K562 (cell line): Measurements from ENCODE around the gene FAM219A. TPM values are rescaled to one million over a fixed set of nuclear protein-coding genes. Genes with fewer than 3 reads are reported as not detected.

ENCODE experiments used
- ATAC-seq: fragments of 200-7000 bp; cut with Tn5 transposase; 3 replicates; pipeline ENCODE4 v1.9.1; 2020; ENCODE audit warnings: moderate library complexity
- BruUV-seq: library from RNA; stranded (reverse); fragments of 400-500 nt; replicated peaks from 2 replicates; lab custom pipeline; 2021; lab: Mats Ljungman, UMichigan
- CTCF ChIA-PET: fragments of 300-600 bp; formaldehyde crosslinking; extraction: SDS; loops from one replicate; lab custom pipeline; 2021; ENCODE audit warnings: low intra/inter-chr PET ratio; lab: Yijun Ruan, JAX
- POLR2A ChIA-PET: fragments of 300-600, 350-650 bp; sonication (Branson Sonifier 250); formaldehyde crosslinking; extraction: SDS; loops from one replicate; lab custom pipeline; 2021; ENCODE audit warnings: antibody characterized with exemption, inconsistent platforms; lab: Yijun Ruan, JAX
- DNase-seq, 4 experiments: peaks; one replicate each; pipeline versions ENCODE4 v3.0.0 to v3.0.0-alpha.2; 2011 to 2018; ENCODE audit warnings: low spot score in 3 of 4, mixed read lengths in 3 of 4; ENCODE audit errors: extremely low read depth in 1 of 4
- FAIRE-seq: peaks from 2 replicates; lab custom pipeline; 2011; peaks lifted over from hg19 to GRCh38; lab: Jason Lieb, UNC
- H2AFZ ChIP-seq: 2 replicates; pipeline ENCODE4 v1.6.0; 2011; ENCODE audit warnings: low read depth, low read length, control low read depth, inconsistent platforms
- H3K27ac ChIP-seq: fragments of 200-600 bp; 3 replicates; pipeline ENCODE4 v1.8.0; 2011; ENCODE audit warnings: low read depth, mild to moderate bottlenecking, control low read depth, inconsistent platforms, low read length, moderate library complexity, mixed read lengths; ENCODE audit errors: extremely low read depth
- H3K27me3 ChIP-seq, 2 experiments: fragments of 300-600 bp in 1 of 2; 2 replicates in 1 of 2; 3 replicates in 1 of 2; pipeline versions ENCODE4 v1.6.0 to v1.8.0; 2011; ENCODE audit warnings: inconsistent platforms in 2 of 2, low read length in 2 of 2, mild to moderate bottlenecking in 1 of 2, mixed read lengths in 1 of 2, moderate library complexity in 1 of 2; ENCODE audit not compliant: control insufficient read depth in 2 of 2, insufficient read depth in 2 of 2
- H3K36me3 ChIP-seq: fragments of 300-600 bp; 3 replicates; pipeline ENCODE4 v1.8.0; 2011; ENCODE audit warnings: mild to moderate bottlenecking, low read length, inconsistent platforms; ENCODE audit not compliant: control insufficient read depth, insufficient read depth
- H3K4me1 ChIP-seq, 2 experiments: fragments of 200-600 bp in 1 of 2; replicated peaks in 1 of 2; 2 replicates in 1 of 2; 3 replicates in 1 of 2; pipeline versions ENCODE4 v1.5.1 to v1.8.0; 2011; ENCODE audit warnings: inconsistent platforms in 2 of 2, low read length in 2 of 2, mild to moderate bottlenecking in 1 of 2, mixed read lengths in 1 of 2, moderate library complexity in 1 of 2; ENCODE audit not compliant: control insufficient read depth in 2 of 2, insufficient read depth in 2 of 2
- H3K4me2 ChIP-seq: 2 replicates; pipeline ENCODE4 v1.6.1; 2011; ENCODE audit warnings: low read length, control low read depth, inconsistent platforms, mixed read lengths; ENCODE audit not compliant: insufficient read depth
- H3K4me3 ChIP-seq: fragments of 200-600 bp; sonication (generic), shearing (Covaris generic); 2 replicates; pipeline ENCODE4 v1.5.1; 2016; ENCODE audit warnings: control low read depth, inconsistent platforms
- H3K79me2 ChIP-seq: fragments of 200-600 bp; 3 replicates; pipeline ENCODE4 v1.8.0; 2011; ENCODE audit warnings: low read length, inconsistent platforms; ENCODE audit not compliant: control insufficient read depth, insufficient read depth
- H3K9ac ChIP-seq, 2 experiments: 2 replicates each; pipeline versions ENCODE4 v1.6.0 to v1.6.1; 2011; ENCODE audit warnings: low read depth in 2 of 2, low read length in 2 of 2, control low read depth in 1 of 2, inconsistent platforms in 1 of 2, mild to moderate bottlenecking in 1 of 2, mixed read lengths in 1 of 2; ENCODE audit not compliant: insufficient read depth in 1 of 2
- H3K9me1 ChIP-seq: one replicate; pipeline ENCODE4 v1.6.0; 2011; ENCODE audit warnings: inconsistent platforms, mild to moderate bottlenecking, low read length, moderate library complexity; ENCODE audit not compliant: control insufficient read depth, insufficient read depth
- H3K9me3 ChIP-seq: replicated peaks from 2 replicates; pipeline ENCODE4 v1.5.1; 2011; ENCODE audit warnings: low read depth, low read length, inconsistent platforms; ENCODE audit not compliant: control insufficient read depth, insufficient read depth
- H4K20me1 ChIP-seq: replicated peaks from 2 replicates; pipeline ENCODE4 v1.6.1; 2011; ENCODE audit warnings: low read length, inconsistent platforms, mixed read lengths; ENCODE audit not compliant: control insufficient read depth, insufficient read depth
- BCLAF1 ChIP-seq, 2 experiments: fragments of 450-650 bp in 1 of 2; IDR thresholded peaks; 2 replicates each; pipeline ENCODE4 v1.6.1; 2011 to 2017; ENCODE audit warnings: low read depth in 2 of 2, antibody characterized with exemption in 1 of 2, borderline replicate concordance in 1 of 2, low read length in 1 of 2, mild to moderate bottlenecking in 1 of 2, mixed read lengths in 1 of 2; ENCODE audit not compliant: control insufficient read depth in 1 of 2
- CC2D1A ChIP-seq: fragments of 450-650 bp; IDR thresholded peaks from 2 replicates; pipeline ENCODE4 v1.6.1; 2017; ENCODE audit warnings: mild to moderate bottlenecking
- CTBP1 ChIP-seq: fragments of 450-650 bp; IDR thresholded peaks from 2 replicates; pipeline ENCODE4 v1.6.1; 2016; ENCODE audit warnings: borderline replicate concordance
- EGR1 ChIP-seq: fragments of 450-650 bp; conservative IDR thresholded peaks from 2 replicates; pipeline ENCODE4 v1.6.1; 2017; ENCODE audit warnings: mild to moderate bottlenecking
- GATAD2B ChIP-seq: fragments of 450-650 bp; IDR thresholded peaks from 2 replicates; pipeline ENCODE4 v1.6.1; 2017; ENCODE audit warnings: mild to moderate bottlenecking, borderline replicate concordance
- NEUROD1 ChIP-seq: fragments of 150-350 bp; IDR thresholded peaks from 2 replicates; pipeline ENCODE4 v1.6.1; 2014; ENCODE audit warnings: borderline replicate concordance, low read length, low read depth; ENCODE audit not compliant: partially characterized antibody
- PHB ChIP-seq: fragments of 250-450 bp; sonication (Bioruptor Pico); IDR thresholded peaks from 2 replicates; pipeline ENCODE4 v1.5.0; 2021
- SPI1 ChIP-seq: IDR thresholded peaks from 2 replicates; pipeline ENCODE4 v1.6.1; 2011; ENCODE audit warnings: low read depth, low read length, control low read depth, borderline replicate concordance
- SREBF1 ChIP-seq: fragments of 150-350 bp; IDR thresholded peaks from 2 replicates; pipeline ENCODE4 v1.6.1; 2014; ENCODE audit warnings: antibody characterized with exemption, low read depth, low read length, borderline replicate concordance
- TAL1 ChIP-seq: fragments of 450-650 bp; IDR thresholded peaks from 2 replicates; pipeline ENCODE4 v1.6.1; 2016; ENCODE audit warnings: mild to moderate bottlenecking
- ZBTB26 ChIP-seq: fragments of 450-650 bp; formaldehyde crosslinking; IDR thresholded peaks from 2 replicates; pipeline ENCODE4 v1.4.0; 2022; ENCODE audit warnings: missing genetic modification characterization
- ZNF134 ChIP-seq: fragments of 250-450 bp; sonication (Bioruptor Pico); conservative IDR thresholded peaks from 2 replicates; pipeline ENCODE4 v1.4.0; 2020
- ZNF699 ChIP-seq: fragments of 250-450 bp; sonication (Bioruptor Pico); IDR thresholded peaks from 2 replicates; pipeline ENCODE4 v1.8.0; 2021; ENCODE audit warnings: mild to moderate bottlenecking, moderate library complexity; ENCODE audit not compliant: insufficient replicate concordance
- WGBS: fragments of 100-300 bp; shearing (Covaris generic); methylation state at CpG from one replicate; pipeline ENCODE4 v1.1.6; 2016; ENCODE audit warnings: low coverage, mixed read lengths; ENCODE audit not compliant: insufficient coverage; ENCODE audit errors: missing lambda C conversion rate; 5-methylcytosine and 5-hydroxymethylcytosine counted together
- in situ Hi-C: fragments of 300-500 bp; cut with MboI; formaldehyde crosslinking; loops from 4 replicates; pipeline ENCODE4 v1.15.0; 2018; ENCODE audit warnings: inconsistent platforms, mixed read lengths
- intact Hi-C: fragments of 100-400 bp; cut with micrococcal nuclease; formaldehyde crosslinking; loops from 2 replicates; pipeline ENCODE4 v1.14.2; 2022
- polyA plus RNA-seq, 8 experiments: library from polyadenylated mRNA; depleted of rRNA in 4 of 8; stranded (reverse) in 5 of 8; unstranded in 3 of 8; fragments of >200 nt; fragmentation: Nextera tagmentation in 2 of 8; fragmentation: Illumina TruSeq in 1 of 8; extraction: Ambion mirVana in 2 of 8; extraction: Trizol in 1 of 8; gene quantifications; 2 replicates each; pipeline versions ENCODE4 v1.2.1 to v1.2.3, GENCODE V29; 2011 to 2014; ENCODE audit warnings: inconsistent platforms in 1 of 8, missing spikeins in 1 of 8
- total RNA-seq, 7 experiments: library from RNA; depleted of rRNA in 6 of 7; stranded (reverse); fragments of >200 nt in 6 of 7; fragmentation: Illumina TruSeq in 2 of 7; extraction: Trizol in 2 of 7; gene quantifications; 2 replicates each; pipeline versions ENCODE4 v1.2.1 to v1.2.3, GENCODE V29; 2011 to 2021; ENCODE audit warnings: low replicate concordance in 1 of 7
- TF ChIP-seq, protein P1 (sequence below): IDR thresholded peaks from 2 replicates; pipeline ENCODE4 v1.6.1; 2014; ENCODE audit warnings: antibody characterized with exemption
- TF ChIP-seq, protein P2 (sequence below): fragments of 450-650 bp; formaldehyde crosslinking; IDR thresholded peaks from 2 replicates; pipeline ENCODE4 v1.4.0; 2020; ENCODE audit warnings: mild to moderate bottlenecking

Gene FAM219A
- total and polyA plus RNA-seq, 9 of the 15 experiments (the other 6 are each of a cell fraction or from before 2014, with no cell fraction given) = 0.63 to 8.6 (median 2.9) TPM

DNA sequence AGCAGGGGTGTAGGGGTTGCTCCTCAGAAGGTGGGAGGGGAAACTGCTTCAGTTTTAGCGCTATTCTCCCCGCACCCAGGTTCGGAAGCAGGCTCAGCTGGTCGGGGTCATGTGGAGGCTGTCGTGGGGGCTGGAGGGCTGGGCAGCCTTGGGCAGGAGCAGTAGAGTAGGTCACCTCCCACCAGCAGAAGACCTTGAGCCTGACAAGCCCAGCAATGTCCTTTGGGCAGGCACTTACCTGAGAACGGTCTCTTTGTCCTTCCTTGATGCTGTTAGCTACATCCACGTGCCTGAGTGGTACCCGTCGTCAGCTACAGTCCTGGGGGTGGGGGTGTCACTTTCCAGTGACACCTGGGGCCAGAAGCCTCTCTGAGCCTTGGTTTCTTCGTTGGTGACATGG lies 44.1 kb upstream of the FAM219A start:
- POLR2A ChIA-PET = no interaction called here
- no peak for TF ChIP-seq CC2D1A
- TF ChIP-seq SPI1 = no peak
- TF ChIP-seq EGR1 = no peak
- TF ChIP-seq, protein P1, sequence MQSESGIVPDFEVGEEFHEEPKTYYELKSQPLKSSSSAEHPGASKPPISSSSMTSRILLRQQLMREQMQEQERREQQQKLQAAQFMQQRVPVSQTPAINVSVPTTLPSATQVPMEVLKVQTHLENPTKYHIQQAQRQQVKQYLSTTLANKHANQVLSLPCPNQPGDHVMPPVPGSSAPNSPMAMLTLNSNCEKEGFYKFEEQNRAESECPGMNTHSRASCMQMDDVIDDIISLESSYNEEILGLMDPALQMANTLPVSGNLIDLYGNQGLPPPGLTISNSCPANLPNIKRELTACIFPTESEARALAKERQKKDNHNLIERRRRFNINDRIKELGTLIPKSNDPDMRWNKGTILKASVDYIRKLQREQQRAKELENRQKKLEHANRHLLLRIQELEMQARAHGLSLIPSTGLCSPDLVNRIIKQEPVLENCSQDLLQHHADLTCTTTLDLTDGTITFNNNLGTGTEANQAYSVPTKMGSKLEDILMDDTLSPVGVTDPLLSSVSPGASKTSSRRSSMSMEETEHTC = no peak
- no peak for TF ChIP-seq ZNF134 (CRISPR knock-in tag)
- TF ChIP-seq BCLAF1 (IDR thresholded peaks at IDR 0.05; ENCODE audit: borderline replicate concordance in 1 of 2, control insufficient read depth in 1 of 2, low read depth in 2 of 2, low read length in 1 of 2) = no peak
- TF ChIP-seq ZBTB26 (CRISPR knock-in tag) = no peak
- TF ChIP-seq PHB (CRISPR knock-in tag) = no peak
- TF ChIP-seq, protein P2, sequence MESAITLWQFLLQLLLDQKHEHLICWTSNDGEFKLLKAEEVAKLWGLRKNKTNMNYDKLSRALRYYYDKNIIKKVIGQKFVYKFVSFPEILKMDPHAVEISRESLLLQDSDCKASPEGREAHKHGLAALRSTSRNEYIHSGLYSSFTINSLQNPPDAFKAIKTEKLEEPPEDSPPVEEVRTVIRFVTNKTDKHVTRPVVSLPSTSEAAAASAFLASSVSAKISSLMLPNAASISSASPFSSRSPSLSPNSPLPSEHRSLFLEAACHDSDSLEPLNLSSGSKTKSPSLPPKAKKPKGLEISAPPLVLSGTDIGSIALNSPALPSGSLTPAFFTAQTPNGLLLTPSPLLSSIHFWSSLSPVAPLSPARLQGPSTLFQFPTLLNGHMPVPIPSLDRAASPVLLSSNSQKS = no peak
- no peak for TF ChIP-seq NEUROD1
- no peak for TF ChIP-seq CTBP1
- TF ChIP-seq ZNF699 (CRISPR knock-in tag) = no peak
- TF ChIP-seq SREBF1 = no peak
- TF ChIP-seq GATAD2B = no peak
- TF ChIP-seq TAL1 = no peak

More for the DNA sequence above, 44.1 kb upstream of the FAM219A start:
- Histone ChIP-seq H3K27me3 (peaks cover 0 to 4% of the 10 kb centered on the region in 2 experiments; a peak in 1 of 5 replicates), H3K4me2 (no peak overlapping the region), H3K9me1 (no peaks in the 10 kb centered on the region), H3K4me1 (no peaks in the 10 kb centered on the region), H3K9me3 (no peaks in the 10 kb centered on the region), H4K20me1 (no peaks in the 10 kb centered on the region), H2AFZ (no peak overlapping the region), H3K36me3 (no peaks in the 10 kb centered on the region), H3K9ac (no peak overlapping the region), H3K4me3 (no peak overlapping the region), H3K79me2 (no peaks in the 10 kb centered on the region), H3K27ac (no peak overlapping the region)
- in situ Hi-C loops (no loop called here), intact Hi-C loops (loop anchor here (5.0 kb wide), 1 partner anchor 90 kb away; no protein-coding TSS in a partner anchor)
- CTCF ChIA-PET = no interaction called here
- no TSS peak for BruUV-seq
- DNase-seq (no peak), FAIRE-seq (no peak), ATAC-seq (no peak)
- WGBS = 0% methylated on average over 9 of the region's 10 CpGs
